ENCODE data around the gene CHST9. TPM values are rescaled to one million over a fixed set of nuclear protein-coding genes. Genes with fewer than 3 reads are reported as not detected.

The CHST9 gene
- total and polyA plus RNA-seq, 10 of the 15 experiments (the other 5 are each of a cell fraction or from before 2014, with no cell fraction given): 0.34 TPM; not detected in 9

DNA sequence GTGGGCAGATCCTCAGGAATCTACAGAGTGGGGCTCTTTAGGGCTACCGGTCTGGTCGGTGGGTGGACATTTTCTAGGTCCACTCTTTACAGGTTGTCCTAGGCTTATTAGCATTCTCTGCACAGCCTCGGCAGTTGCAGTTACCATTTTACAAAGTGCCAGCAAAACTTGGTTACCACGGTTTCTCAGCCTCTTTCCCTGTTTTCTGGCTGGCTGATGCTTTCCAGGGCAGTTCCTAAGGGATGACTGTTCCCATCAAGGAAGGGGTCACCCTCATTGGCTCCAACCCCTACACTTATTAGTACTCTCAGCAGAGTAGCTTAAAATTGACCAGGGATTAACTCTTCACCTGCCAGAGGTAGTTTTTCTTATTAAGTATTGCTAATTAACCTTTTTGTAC is 317.6 kb downstream of the CHST9 start:
- RAD21 ChIA-PET (ENCODE audit: unreplicated experiment): no interaction called here
- BruUV-seq (replicated peaks): no TSS peak
- Histone ChIP-seq H3K4me3 (no peak overlapping the region), H3K9me3 (replicated peaks; ENCODE audit: control insufficient read depth, insufficient read depth, low read length) (no peaks in the 10 kb centered on the region), H3K4me1 (ENCODE audit: control insufficient read depth, insufficient read depth, low read length) (no peaks in the 10 kb centered on the region), H3K9ac (ENCODE audit: control insufficient read depth, insufficient read depth, low read length) (no peak overlapping the region), H3K79me2 (ENCODE audit: control insufficient read depth, insufficient read depth, low read length) (no peaks in the 10 kb centered on the region), H4K20me1 (ENCODE audit: control insufficient read depth, insufficient read depth) (no peaks in the 10 kb centered on the region), H3K27ac (ENCODE audit: control insufficient read depth, insufficient read depth) (no peak overlapping the region), H3K36me3 (ENCODE audit: control insufficient read depth in 2 of 2, insufficient read depth in 2 of 2, low read length in 1 of 2) (no peaks in the 10 kb centered on the region), H2AFZ (ENCODE audit: control insufficient read depth, low read depth, low read length) (no peak overlapping the region), H3K4me2 (ENCODE audit: control insufficient read depth, insufficient read depth) (no peak overlapping the region), H3K27me3 (replicated peaks in 1 of 2; ENCODE audit: control insufficient read depth in 2 of 2, insufficient read depth in 2 of 2, low read length in 1 of 2) (peaks cover 1 to 3% of the 10 kb centered on the region in 2 experiments; a peak in 2 of 4 replicates)
- TF ChIP-seq, protein P1, sequence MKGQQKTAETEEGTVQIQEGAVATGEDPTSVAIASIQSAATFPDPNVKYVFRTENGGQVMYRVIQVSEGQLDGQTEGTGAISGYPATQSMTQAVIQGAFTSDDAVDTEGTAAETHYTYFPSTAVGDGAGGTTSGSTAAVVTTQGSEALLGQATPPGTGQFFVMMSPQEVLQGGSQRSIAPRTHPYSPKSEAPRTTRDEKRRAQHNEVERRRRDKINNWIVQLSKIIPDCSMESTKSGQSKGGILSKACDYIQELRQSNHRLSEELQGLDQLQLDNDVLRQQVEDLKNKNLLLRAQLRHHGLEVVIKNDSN (IDR thresholded peaks at IDR 0.05; ENCODE audit: borderline replicate concordance, extremely low read length, insufficient read depth, low read depth, low read length): no peak
- TF ChIP-seq, protein P2, sequence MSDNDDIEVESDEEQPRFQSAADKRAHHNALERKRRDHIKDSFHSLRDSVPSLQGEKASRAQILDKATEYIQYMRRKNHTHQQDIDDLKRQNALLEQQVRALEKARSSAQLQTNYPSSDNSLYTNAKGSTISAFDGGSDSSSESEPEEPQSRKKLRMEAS (IDR thresholded peaks at IDR 0.05; ENCODE audit: low read depth, low read length): no peak
- TF ChIP-seq CBX5 (IDR thresholded peaks at IDR 0.05; ENCODE audit: low read depth): no peak
- TF ChIP-seq HDAC2 (IDR thresholded peaks at IDR 0.05): no peak
- TF ChIP-seq, protein P3, sequence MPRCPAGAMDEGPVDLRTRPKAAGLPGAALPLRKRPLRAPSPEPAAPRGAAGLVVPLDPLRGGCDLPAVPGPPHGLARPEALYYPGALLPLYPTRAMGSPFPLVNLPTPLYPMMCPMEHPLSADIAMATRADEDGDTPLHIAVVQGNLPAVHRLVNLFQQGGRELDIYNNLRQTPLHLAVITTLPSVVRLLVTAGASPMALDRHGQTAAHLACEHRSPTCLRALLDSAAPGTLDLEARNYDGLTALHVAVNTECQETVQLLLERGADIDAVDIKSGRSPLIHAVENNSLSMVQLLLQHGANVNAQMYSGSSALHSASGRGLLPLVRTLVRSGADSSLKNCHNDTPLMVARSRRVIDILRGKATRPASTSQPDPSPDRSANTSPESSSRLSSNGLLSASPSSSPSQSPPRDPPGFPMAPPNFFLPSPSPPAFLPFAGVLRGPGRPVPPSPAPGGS (IDR thresholded peaks at IDR 0.05; ENCODE audit: borderline replicate concordance, insufficient read depth, low read depth, low read length, poor library complexity, severe bottlenecking): no peak
- no peak for TF ChIP-seq RCOR1 (conservative IDR thresholded peaks at IDR 0.05; ENCODE audit: low read depth, low read length)
- no peak for TF ChIP-seq NFYB (IDR thresholded peaks at IDR 0.05; ENCODE audit: insufficient read depth, low read depth, low read length)
- TF ChIP-seq DPF2 (IDR thresholded peaks at IDR 0.05): no peak
- no peak for TF ChIP-seq RELA (IDR thresholded peaks at IDR 0.05; ENCODE audit: borderline replicate concordance, partially characterized antibody)
- no peak for TF ChIP-seq STAT3 (IDR thresholded peaks at IDR 0.05; ENCODE audit: low read depth, low read length)
- TF ChIP-seq SMC3 (IDR thresholded peaks at IDR 0.05; ENCODE audit: borderline replicate concordance, low read length): no peak
- WGBS (ENCODE audit: insufficient coverage, insufficient replicate concordance, low lambda C conversion rate, missing lambda C conversion rate): 39% methylated on average over 4 of the region's 4 CpGs
- in situ Hi-C loops (cut with MboI) (no loop called here), intact Hi-C loops (cut with micrococcal nuclease; ENCODE audit: unreplicated experiment) (no loop called here)
- SMC1A ChIA-PET (ENCODE audit: uncharacterized antibody, unreplicated experiment): no interaction called here
- CTCF ChIA-PET: interaction anchor here (0.6 kb wide), 1 partner anchor 961 kb away, joined by 3 read pairs; no protein-coding TSS in a partner anchor
- POLR2A ChIA-PET: no interaction called here
- FAIRE-seq: no peak
- no peak for DNase-seq (ENCODE audit: low read depth, low spot score)
- ATAC-seq: no peak

All from GM12878 (cell line).